Superior temporal gyrus (tissue), 1 donor: ENCODE measurements around the gene USPL1.
A peak's percentile ranks its signal among the peaks of the same experiment; 100 is the strongest.
"Not testable (repeated sequence)": the region's sequence is repeated elsewhere in the genome, so short reads cannot be mapped to it uniquely, and the experiment has no call there.

Source experiments
- DNase-seq: peaks from one replicate; pipeline ENCODE4 v3.0.0-alpha.2; 2016; ENCODE audit errors: extremely low spot score

The USPL1 gene

DNA sequence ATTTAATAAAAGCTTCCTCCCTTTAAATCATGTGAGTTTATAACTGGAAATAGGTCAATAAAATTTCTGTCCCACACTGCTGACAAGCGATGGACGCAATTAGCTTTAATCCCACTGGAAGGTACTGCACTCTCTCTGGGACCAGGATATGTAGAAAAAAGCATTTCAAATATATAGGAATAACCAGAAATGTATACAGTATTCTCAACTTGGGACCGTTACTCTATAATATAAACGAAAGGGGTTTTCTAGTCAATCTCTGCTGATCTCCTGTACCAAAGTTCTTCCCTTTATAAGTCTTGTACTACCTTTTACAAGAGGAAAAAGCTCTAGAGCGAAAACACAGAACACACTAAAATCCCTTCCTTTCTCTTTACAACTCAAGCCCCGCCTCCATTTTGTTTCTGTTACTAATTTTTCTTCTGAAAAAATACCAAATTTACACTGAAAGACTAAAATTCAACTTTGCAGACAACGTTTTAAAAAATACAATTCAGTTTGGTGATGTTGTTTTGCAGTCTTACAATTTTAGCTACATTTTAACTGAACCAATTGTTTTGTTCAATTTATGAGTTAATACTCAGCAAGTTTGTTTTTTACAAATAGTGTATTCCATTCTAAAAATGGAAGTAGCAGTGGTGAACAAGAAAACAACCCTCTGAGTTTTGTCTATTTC lies 1.7 kb upstream of the USPL1 start:
- peak; percentile 64 for DNase-seq

DNA sequence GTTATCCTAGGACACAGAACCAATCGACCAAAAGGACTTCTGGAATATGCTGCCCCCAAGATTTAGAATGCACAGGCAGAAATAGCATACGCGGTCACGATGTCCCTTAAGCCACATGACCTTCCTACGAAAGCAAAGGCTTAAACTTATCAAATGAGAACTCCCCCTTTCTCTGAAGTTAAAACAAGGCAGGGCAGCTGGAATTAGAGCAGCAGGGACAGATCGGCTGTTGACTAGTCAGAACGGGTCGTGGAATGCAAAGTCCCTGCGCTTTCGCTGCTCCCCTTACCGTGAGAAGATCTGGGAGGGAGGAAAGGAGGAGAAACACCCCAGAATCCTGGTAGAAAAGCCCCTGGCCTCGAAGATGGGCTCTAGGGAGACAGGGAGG lies 799 bp upstream of the USPL1 start:
- DNase-seq: peak; percentile 95

DNA sequence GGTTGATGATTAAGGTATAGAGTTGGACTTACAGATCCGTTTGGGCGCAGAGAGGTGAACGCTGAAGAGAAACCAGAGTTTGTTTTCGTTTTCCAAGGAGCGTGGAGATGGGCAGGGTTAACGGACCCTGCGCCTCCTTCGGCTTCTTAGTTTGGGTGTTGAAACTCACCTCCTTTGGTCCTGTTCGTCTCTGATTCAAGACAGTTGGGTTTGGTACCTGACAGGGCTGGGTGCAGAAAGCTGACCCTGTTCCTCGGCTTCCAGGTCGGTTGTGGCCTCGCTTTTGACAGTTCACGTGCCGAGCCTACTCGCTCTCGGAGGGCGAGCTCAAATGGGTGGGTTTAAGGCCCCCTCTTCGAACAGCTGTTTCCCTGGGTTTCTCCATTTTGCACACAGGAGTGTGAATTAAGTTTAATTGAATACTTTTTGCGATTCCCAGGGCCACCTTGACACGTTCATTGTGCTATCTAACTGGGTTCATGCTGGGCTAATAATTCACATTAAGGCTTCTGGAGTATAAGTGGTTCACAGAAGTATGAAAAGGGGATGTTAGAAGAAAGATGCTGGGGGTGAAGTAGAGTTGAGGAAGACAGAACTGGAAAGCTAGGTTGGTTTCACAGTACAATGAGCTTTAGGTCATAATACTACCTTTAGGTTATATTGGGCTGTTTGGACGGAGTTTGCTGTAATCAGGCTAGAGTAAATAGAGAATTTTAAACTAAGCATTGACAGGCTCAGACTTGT lies 638 bp downstream of the USPL1 start:
- DNase-seq: peak; percentile 16

GRCh38 chr13:30618930-30619279 lies 1.2 kb downstream of the USPL1 start:
- DNase-seq: no peak

- DNase-seq: no peak
Observed at GRCh38 chr13:30619731-30620130, 2.0 kb downstream of the USPL1 start.

DNA sequence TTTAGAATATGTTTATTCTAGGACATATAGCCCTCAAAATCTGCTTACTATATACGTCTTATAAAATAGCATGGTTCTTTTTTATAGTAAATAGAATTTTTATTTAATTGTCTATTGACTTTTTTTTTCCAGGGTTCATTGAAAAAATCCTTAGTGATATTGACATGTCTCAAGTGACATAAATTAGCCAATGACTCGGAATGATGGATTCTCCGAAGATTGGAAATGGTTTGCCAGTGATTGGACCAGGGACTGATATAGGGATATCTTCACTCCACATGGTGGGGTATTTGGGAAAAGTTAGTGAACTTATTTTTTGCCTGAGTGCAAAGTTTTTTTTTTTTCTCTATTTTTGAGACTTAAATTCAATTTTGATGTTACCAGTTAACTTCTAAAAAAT lies 3.2 kb downstream of the USPL1 start:
- DNase-seq: no peak

DNA sequence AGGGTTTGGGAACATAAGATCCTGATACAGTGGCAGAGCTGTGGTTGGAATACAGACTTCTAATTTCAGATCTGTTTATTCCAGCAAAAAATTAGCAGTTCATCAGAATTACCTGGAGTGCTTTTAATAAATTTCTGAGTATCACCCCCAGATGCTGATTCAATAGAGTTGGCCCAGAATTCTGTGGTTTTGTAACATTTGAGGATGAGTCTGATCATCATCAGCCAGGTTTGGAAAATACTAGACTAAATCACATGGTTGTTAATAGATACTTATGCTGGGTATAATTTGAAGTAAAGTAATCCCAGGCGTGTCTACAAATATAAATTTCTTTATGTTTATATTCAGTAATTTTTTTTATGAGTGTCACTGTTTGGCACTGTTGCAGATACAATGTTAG lies 4.8 kb downstream of the USPL1 start:
- DNase-seq: no peak

DNA sequence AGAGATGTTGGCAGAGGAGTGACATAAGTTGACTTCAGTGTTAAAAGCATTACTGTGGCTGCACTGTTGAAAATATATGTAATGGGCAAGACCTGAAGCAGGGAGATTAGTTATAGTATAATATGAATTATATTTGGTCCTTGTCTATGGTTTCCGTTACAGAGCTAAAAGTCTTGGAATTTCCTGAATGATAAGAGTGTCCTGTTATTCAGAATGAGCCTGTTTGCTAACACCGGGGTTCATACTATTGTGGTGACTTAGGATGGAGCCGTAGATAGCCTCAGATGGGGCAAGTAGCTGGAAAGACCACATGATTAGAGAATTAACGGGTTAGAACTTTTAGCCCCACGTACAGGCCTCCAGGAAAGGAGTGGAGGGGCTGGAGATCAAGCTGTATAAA lies 5.7 kb downstream of the USPL1 start:
- DNase-seq: no peak

DNA sequence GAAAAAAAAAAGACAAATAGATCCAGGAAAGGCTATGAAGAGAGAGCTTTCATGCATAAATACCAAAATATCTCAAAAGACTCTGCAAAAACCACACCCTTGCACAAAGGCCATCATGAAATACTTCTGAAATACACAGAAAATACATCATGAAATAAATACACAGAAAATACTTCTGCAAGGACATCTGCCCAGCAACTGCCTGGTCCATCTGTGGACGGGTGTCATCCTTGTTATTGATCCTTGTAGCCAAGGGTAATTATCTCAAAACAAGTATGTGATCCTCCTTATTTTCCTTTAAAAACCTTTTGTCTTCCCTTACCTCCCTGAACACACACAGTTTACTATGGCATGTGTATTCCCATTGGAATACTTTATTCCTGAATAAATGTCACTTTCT lies 6.9 kb downstream of the USPL1 start:
- no peak for DNase-seq

GRCh38 chr13:30629527-30629926 lies 11.8 kb downstream of the USPL1 start:
- no peak for DNase-seq

DNA sequence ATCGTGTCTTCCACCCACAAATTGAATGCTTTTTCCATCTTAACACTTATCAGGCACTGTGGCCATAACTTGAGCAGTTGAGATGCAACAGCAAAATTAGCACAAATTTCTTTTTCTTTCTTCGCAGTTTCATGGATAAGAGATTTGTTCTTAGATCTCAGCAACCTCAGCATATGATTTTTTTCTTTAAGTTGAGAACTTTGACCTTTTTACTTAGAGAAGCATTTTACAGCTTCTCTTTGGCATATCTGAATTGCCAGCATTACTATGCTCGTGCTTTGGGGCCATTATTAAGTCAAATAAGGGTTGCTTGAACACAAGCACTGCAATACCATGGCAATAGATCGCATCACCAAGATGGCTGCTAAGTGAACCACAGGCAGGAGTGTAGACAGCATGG lies 16.1 kb downstream of the USPL1 start:
- no peak for DNase-seq

- no peak for DNase-seq
Observed at GRCh38 chr13:30634838-30635237, 17.1 kb downstream of the USPL1 start.

GRCh38 chr13:30638301-30638700 lies 20.6 kb downstream of the USPL1 start:
- no peak for DNase-seq

- no peak for DNase-seq
Observed at GRCh38 chr13:30639671-30640070, 22.0 kb downstream of the USPL1 start.

GRCh38 chr13:30641173-30641572 lies 23.5 kb downstream of the USPL1 start:
- not testable (repeated sequence) for DNase-seq

DNA sequence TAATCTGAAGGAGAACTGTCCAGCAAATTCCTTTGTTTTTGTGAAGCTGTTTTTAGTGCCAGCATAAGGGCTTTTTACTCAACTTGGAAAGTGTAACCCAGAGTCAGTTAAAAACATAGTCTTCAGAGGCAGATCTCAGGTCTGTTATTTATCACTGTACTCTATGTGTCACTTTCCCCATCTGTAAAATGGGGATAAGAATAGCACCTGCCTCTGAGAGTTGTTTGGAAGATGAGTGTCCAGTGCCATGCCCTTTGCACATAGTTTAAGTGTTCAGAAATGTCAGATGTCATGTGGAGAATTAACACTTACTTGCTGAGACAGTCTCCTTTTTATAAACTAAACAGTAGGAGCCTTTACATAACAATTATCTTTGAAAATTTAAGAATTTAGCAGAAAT lies 27.9 kb downstream of the USPL1 start:
- DNase-seq: no peak

GRCh38 chr13:30647420-30647819 lies 29.7 kb downstream of the USPL1 start:
- DNase-seq: no peak

GRCh38 chr13:30647824-30648521 lies 30.3 kb downstream of the USPL1 start:
- no peak for DNase-seq

DNA sequence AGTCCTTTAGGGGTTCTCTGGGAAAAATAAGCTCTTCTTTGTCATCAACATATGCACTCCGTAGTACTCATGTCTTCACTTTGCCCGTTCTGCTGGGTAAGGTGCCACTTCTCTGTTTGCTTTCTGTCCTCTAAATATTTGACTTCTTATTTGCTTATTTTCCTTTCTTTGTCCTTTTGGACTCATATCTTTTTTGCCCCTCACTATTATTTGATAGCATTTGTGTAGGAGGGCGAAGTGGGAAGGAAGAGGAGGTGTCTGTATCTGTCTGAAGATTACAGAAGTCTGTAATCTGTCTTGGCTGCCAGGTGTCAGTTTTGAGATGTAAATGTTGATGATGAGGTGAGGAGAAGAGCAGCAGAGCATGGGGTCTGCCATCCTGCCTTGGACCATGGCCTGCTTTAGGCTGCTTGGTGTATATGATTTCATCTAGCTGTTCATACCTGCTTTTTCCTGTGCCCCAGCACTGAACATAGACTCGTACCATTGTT lies 30.8 kb downstream of the USPL1 start:
- no peak for DNase-seq

DNA sequence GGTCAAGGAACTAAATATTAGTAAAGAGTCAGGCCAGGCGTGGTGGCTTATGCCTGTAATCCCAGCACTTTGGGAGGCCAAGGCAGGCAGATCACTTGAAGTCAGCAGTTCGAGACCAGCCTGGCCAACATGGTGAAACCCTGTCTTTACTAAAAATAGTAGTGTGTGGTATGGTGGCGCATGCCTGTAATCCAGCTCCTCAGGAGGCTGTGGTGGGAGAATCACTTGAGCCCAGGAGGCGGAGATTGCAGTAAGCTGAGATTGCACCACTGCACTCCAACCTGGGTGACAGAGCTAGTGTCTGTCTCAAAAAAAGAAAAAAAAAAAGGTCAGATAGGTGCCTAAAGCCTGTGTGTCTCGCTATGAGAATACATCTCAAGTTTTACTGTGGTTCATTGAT lies 33.9 kb downstream of the USPL1 start:
- not testable (repeated sequence) for DNase-seq

- no peak for DNase-seq
Observed at GRCh38 chr13:30652746-30653386, 35.1 kb downstream of the USPL1 start.

DNA sequence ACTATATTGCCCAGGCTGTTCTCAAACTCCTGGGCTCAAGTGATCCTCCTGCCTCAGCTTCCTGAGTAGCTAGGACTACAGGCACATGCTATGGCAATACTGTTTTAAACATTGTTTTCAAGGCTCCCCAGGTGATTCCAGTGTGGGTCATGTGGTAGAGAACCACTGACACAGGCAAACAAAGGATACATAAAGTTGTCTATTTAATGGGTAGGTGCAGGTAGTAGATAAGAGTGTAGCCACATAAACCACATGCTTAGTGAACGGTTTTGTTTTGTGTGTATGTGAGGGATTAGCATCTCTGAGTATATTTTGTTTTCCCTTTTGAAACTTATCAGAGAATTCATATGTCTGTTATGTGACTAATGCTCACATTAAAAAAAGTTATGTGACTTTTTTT lies 36.7 kb downstream of the USPL1 start:
- no peak for DNase-seq
